OCI-M2 (cell line): ENCODE measurements around the gene TMEM45A.
"Not testable (repeated sequence)": the region's sequence is repeated elsewhere in the genome, so short reads cannot be mapped to it uniquely, and the experiment has no call there.

Experiments
- DNase-seq: peaks from one replicate; lab custom pipeline; 2025; ENCODE audit not compliant: unreplicated experiment; lab: John Stamatoyannopoulos, UW

Gene TMEM45A

DNA sequence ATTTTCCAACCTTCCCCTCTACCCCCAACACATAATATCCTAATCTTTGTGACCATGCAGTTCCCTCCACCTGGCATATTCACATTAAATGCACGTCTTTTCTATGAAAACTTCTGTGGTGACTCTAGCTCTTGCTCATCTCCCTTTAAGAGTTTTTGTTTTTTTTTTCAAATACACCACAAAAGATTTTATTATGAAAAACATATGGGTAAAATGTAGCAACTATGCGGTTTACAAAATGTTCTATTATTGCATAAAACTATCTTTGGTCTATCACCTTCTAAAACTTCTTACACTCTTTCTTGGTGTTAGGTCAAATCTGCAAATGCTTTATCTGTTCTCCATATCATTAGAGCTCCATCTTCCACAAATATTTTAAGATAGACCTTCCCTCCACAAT, 78.4 kb downstream of the TMEM45A start:
- no peak for DNase-seq

DNA sequence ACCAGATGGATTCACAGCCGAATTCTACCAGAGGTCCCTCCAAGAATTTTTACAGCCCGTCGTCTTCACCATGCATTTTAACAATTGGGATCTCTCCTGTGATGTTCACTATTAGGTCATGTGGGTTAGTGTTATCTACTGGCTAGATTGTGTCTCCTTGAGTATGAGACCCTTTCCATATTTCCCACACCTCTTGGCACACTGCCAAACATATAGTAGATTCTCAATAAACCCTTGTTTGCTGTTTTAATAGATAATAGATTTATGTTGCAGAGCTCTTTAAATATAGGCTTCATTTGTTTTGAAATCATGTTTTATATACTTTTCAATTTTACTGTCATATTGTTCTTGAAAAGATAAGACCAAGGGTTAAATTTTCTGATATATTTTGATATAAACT, 82.1 kb downstream of the TMEM45A start:
- no peak for DNase-seq

- DNase-seq: no peak
Observed at GRCh38 chr3:100575704-100576103, 83.3 kb downstream of the TMEM45A start.

DNA sequence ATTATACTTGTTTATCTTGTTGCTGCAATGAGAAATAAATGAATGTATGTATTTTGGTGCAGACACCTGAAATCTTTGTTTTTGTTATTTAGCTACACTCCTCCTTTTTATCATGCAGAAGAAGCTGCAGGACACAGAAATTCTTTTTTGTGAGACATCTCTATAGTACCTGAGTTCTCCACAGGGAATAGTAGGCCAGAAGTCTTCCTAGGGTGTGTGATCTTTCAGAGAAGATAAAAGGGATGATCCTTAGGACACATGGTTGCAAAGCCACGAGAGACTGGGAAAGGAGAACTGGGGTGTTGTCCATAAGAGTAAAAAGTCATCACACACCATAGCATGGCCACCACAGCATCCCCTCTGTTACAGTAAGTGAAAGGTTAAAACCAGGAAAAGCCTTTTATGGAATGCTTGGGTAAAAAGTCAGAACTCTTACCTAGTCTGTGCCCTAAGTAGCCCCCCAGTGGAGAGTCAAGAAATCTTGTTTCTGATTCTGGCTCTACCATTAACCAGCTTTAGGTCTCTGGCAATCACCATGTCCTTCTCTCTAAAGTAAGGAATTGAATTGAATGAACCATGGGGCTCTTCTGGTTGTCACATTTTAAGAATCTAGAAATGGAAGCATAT, 85.1 kb downstream of the TMEM45A start:
- no peak for DNase-seq

GRCh38 chr3:100578646-100579045, 86.2 kb downstream of the TMEM45A start:
- DNase-seq: no peak

- no peak for DNase-seq
Observed at GRCh38 chr3:100580147-100580546, 87.7 kb downstream of the TMEM45A start.

GRCh38 chr3:100581650-100582049, 89.2 kb downstream of the TMEM45A start:
- no peak for DNase-seq

DNA sequence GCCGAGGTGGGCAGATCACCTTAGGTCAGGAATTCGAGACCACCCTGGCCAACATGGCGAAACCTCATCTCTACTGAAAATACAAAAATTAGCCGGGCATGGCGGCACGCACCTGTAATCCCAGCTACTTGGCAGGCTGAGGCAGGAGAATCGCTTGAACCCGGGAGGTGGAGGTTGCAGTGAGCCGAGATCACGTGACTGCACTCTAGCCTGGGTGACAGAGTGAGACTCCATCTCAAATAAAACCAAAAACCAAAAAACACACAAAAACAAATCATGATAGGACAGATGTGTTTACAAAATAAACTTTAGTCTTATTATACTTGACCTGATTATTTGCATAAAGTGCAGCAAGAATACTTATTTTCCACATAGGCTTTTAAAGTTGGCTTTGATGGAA, 89.7 kb downstream of the TMEM45A start:
- DNase-seq: not testable (repeated sequence)

DNA sequence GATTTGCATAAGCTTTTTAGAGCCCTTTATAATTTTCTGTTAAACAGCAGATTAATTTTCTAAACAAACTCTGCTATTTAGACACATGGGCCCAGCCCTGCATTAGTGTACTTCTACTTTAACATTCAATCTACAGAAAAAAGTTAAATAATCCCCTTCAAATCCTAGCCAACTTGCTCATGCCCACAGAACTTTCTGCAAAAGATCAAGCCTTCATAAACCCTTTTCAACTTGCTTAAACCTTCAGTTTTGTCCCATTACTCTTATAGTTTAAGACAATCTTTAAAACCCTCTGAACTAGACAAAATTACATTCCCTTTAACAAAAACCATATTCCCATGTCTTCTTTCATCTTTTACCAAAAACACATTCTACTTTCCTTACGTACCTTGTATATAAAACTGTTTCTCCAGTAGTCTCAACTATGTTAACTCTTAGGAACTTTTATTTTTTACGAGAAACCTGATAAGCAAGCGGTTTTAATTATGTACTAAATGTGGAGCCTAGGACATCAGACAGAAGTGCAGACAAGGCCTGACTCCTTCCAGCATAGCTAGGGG, 91.8 kb downstream of the TMEM45A start:
- no peak for DNase-seq

DNA sequence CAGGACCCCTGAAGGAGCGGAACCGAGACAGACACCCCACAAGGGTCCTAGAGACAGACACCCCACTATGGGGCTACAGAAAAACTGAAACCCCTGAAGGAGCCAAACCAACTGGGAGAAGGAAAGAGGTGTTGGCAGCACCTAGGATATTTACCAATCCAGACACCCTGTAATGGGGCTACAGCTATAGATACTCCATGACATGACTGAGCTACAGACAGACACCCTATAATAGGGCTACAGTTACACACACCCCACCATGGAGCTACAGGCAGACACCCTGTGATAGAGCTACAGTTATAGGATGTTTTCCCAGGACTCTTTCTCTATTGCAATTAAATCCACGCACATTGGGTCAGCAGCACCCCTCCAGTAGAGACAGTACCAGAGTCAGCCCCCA, 94.4 kb downstream of the TMEM45A start:
- no peak for DNase-seq

GRCh38 chr3:100588251-100588650, 95.8 kb downstream of the TMEM45A start:
- no peak for DNase-seq

DNA sequence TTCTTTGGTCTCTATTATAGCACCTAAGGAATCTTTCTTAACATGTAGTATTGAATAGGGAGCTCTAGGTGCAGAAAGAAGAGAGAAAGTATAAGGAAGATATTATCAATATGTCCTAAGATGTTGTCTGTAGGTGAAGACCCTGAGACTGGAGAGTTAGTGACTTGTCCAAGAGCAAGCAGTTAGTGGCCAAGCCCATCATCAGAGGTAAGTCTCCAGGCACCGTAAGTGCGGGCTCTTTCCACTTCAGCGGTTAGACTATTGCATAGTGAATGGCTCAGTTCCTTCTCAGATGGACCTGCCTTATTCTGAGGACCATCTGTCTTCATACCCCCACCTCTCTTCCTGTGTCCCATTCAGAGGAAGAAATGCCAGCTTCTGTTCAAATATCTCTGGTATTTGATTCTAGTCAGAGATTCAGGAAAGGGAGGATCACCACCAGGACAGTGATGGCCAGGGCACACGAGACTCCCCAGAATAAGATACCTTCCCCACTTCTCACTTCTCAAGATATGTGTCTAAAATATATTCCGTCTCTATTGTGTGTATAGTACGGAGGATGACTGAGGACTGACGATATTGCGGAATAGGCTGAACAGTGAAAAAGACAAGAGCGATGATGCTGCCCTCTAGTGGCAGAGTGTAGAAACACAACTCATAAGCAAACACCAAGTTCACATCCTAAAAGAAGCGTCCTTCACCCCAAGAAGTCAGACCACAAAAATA, 97.9 kb downstream of the TMEM45A start:
- no peak for DNase-seq

DNA sequence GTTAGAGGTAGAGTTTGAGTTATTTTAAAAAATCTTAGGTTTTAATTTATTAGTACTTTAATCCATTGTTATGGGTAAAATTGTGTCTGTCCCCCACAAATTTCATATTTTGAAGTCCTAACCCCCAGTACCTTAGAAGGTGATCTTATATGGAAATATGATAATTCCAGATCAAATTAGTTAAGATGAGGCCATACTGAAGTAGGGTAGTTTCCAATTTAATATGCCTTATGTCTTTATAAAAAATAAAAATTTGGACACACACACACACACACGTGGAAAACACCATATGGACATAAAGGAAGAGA, 98.4 kb downstream of the TMEM45A start:
- no peak for DNase-seq

DNA sequence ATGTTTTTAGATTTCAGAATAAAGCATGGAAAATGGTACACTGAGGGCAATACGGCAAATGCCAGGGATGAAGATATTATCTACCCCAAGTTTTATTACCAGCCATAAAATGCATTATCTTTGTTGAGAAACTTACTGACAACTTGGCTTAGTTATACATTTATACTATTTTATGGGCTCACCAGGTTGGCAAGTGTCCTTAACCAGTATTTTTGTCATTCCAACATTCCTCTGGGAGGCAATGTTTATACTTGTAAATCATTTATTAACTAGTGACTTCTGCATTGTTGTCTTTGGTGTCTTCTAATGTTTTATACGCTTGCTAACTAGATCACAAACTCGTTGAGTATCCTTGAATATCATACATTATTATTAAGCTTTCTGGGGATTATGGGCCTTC, 99.0 kb downstream of the TMEM45A start:
- DNase-seq: no peak

- no peak for DNase-seq
Observed at GRCh38 chr3:100600181-100601042, 108.0 kb downstream of the TMEM45A start.

- DNase-seq: no peak
Observed at GRCh38 chr3:100602506-100603444, 110.4 kb downstream of the TMEM45A start.

DNA sequence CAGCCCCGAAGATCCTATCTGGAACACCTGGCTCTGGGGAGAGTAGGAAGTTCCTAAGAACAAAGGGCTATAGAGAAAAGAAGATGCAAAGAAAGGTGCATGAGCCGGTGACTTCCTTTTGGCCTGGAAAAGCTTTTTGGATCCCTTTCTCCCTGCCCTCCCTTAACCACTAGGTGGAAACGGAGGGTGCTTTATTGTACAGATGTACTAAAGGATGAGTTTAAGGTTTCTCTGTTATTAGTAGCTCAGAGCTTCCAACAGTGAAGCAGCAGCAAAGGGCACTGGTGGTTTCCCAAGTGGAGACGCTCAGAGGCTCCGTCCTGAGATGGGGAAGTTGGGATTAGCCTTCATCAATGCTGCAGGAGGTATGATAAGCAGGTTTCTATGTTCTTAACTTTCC, 111.0 kb downstream of the TMEM45A start:
- no peak for DNase-seq

DNA sequence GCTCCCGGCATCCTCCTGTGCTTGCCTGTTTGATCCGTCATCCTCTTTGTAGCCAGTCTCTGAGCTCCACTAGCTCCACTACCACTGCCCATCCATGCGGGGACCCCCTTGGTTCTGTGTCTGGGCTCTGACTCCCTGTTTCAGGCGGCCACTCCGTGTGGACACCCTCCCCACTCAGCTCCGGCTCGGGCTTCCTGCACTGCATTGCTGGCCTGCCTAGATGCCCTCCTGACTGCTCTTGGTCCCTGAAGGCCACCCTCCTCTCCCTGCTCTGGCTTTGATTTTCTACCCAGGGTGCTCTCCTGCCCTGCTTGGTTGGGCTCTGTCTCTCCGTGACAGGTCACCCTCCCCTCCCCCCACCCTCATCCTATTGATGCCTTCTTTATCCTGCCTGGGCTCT, 112.9 kb downstream of the TMEM45A start:
- no peak for DNase-seq

GRCh38 chr3:100606894-100607512, 114.6 kb downstream of the TMEM45A start:
- DNase-seq: no peak

DNA sequence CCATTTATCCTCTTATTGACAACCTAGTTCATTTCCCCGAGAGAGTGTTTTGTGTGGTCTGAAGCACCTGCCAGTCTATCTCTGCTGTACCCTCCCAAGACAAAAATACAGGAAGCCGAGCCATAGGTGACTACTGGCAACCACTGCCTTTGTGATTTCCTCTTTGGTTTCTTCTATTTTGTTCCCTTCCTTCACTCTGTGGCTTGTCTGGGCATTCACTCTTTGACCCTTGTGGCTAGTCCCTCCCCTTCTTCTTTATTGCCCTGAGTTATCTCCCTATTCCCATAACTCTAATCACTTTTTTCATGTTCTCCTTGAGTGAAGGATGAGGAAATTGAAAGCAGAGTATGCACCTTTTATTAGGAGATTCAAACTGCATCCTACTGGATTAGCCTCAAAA, 116.9 kb downstream of the TMEM45A start, which contains the start of gene ADGRG7:
Gene ADGRG7, plus strand, starts transcription at position 297 of the 400 bp plus-strand sequence. CDS start 256 bp downstream, outside the sequence.
- no peak for DNase-seq
